ENCODE data around the gene PELI3.

PELI3 gene

DNA sequence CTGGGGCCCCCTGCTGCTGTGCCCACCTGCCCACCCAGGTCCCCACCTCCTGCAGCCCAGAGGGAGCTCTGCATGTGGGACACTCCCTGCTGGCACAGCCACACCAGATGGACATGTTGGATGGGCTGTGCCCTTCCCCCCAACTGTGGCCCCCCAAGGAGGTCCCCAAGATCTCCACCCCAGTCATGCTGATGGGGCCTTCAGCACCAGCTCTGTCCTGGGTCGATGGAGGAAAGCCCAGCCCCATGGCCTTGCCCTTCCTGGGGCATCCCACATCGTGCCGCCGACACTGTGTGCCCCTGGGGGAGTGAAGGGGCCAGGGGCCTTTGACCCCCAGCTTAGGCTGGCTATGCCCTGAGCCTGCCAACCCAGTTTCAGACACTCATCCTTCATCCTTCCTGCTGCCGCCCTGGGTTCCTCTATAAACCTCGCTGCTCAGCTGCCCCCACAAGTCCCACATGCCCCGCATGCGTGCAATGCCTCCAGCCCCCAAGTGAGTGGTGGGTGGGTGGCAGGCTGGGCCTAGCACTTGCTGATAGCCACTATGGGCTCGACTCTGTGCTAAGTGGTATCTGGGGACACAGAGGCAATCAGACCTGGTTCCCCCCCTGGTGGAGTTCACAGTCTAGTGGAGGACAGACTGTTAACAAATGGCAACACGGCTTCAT lies 9.6 kb downstream of the PELI3 start:
- H3K4me3 ChIP-seq (ENCODE audit: low read depth, low read length) = no peak overlapping the region
- DNase-seq (ENCODE audit: low read depth) = no peak
- TF ChIP-seq MYC (IDR thresholded peaks at IDR 0.05; ENCODE audit: low read depth, low read length) (no peak), POLR2A (IDR thresholded peaks at IDR 0.05; ENCODE audit: extremely low read depth, insufficient read length) (no peak)
- TF ChIP-seq, protein P1, sequence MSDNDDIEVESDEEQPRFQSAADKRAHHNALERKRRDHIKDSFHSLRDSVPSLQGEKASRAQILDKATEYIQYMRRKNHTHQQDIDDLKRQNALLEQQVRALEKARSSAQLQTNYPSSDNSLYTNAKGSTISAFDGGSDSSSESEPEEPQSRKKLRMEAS (IDR thresholded peaks at IDR 0.05; ENCODE audit: low read depth, low read length) = no peak
- TF ChIP-seq, protein P2, sequence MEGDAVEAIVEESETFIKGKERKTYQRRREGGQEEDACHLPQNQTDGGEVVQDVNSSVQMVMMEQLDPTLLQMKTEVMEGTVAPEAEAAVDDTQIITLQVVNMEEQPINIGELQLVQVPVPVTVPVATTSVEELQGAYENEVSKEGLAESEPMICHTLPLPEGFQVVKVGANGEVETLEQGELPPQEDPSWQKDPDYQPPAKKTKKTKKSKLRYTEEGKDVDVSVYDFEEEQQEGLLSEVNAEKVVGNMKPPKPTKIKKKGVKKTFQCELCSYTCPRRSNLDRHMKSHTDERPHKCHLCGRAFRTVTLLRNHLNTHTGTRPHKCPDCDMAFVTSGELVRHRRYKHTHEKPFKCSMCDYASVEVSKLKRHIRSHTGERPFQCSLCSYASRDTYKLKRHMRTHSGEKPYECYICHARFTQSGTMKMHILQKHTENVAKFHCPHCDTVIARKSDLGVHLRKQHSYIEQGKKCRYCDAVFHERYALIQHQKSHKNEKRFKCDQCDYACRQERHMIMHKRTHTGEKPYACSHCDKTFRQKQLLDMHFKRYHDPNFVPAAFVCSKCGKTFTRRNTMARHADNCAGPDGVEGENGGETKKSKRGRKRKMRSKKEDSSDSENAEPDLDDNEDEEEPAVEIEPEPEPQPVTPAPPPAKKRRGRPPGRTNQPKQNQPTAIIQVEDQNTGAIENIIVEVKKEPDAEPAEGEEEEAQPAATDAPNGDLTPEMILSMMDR (IDR thresholded peaks at IDR 0.05; ENCODE audit: low read depth, low read length) = no peak

DNA sequence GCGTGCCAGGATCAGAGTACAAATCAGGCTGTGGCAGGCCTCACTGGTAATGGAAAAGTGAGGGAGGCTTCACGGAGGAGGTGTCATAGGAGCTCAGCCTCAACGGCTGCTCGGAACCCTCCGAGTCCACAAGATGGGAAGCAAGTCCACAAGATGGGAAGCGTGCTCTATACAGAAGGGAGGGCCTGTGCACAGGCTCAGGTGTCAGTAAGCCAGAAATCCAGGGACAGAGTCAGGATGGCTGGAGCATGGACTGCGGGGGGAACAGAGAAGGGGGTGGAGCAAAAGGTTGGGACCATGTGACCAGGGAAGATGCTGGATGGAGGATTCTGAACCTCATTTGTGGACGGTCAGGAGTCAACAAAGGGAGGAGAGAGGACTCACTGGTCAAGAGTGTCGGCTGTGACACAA lies 10.1 kb downstream of the PELI3 start:
- no peak overlapping the region for H3K4me3 ChIP-seq (ENCODE audit: low read depth, low read length)
- TF ChIP-seq POLR2A (IDR thresholded peaks at IDR 0.05; ENCODE audit: extremely low read depth, insufficient read length) = no peak
- no peak for DNase-seq (ENCODE audit: low read depth)

DNA sequence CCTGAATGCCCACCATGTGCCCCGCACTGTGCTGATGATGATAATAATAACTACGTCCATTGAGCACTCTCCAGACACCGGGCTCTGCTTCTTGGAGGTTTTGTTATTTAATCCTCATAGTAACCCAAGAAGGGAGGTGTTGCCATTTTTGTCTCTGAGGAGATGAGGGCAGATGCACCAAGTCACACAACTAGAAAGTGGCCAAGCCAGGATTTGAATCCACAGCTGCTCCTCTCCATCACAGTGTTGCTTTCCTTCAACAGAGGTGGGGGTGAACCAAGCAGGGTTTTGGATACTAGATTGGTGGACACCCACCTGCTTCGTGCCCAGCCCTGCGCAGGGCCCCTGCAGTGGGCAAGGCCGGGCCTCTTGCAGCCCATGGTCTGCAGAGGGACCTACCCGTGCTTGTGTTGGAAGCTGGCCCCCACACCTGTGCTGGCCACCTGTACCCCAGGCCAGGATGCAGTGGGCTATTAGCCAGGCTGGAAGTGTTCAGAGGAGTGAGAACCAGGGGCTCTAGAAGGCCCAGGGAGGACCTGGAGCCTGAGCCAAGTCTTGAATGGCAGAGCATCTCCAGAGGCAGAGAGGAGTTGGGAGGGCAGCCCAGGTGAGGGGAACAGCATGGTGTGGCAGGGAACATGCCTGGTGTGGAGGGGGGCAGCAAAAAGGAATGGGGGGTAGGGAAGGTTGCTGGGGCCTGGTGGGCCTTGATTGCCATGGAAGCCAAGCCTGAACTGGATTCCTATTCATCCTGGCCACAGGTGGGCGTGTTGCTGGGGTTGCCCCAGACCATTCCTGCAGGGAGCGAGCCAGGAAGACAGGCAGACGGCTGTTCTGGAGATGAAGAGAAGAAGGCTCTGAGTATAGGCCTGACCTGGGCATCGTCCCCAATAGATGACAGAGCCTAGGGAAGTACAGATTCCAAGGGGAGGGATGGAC lies 10.8 kb downstream of the PELI3 start:
- DNase-seq (ENCODE audit: low read depth) = no peak
- TF ChIP-seq, protein P2 (IDR thresholded peaks at IDR 0.05; ENCODE audit: low read depth, low read length) = no peak
- no peak for TF ChIP-seq POLR2A (IDR thresholded peaks at IDR 0.05; ENCODE audit: extremely low read depth, insufficient read length)
- no peak for TF ChIP-seq MYC (IDR thresholded peaks at IDR 0.05; ENCODE audit: low read depth, low read length)
- TF ChIP-seq, protein P1 (IDR thresholded peaks at IDR 0.05; ENCODE audit: low read depth, low read length) = no peak
- no peak overlapping the region for H3K4me3 ChIP-seq (ENCODE audit: low read depth, low read length)

DNA sequence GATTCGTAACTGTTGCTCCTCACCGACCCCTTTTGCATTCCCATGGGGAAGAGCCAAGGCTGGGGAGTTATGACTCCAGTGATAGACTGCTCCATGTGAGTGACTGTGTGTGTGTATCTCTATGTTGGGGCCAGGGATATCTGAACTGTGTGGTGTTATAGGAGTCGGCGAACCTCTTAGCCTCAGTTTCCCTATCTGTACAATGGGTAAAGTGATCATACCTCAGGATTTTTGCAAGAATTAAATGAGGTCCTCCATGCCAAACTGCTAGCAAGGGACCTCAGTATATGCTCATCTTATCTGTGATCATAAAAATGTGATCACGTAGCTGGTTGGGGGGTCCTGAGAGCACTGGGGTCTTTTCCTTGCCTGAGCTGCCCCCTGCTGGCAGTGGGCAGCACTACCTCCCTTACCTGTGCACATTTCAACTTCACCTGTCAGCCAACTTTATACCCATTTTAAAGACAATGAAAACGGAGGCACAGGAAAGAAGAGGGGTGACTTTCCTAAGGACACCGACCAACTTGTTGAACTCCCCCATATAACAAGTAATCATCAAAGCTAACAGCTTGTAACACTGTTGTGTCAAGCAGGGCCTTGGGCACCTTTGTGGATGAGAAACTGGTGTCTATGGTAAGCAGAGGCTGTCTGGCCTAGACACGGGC lies 12.2 kb downstream of the PELI3 start:
- peak; percentile 65 for DNase-seq (ENCODE audit: low read depth)
- TF ChIP-seq, protein P1 (IDR thresholded peaks at IDR 0.05; ENCODE audit: low read depth, low read length) = 0 out of 2 replicates have a peak, but pooled peaks have one; percentile 28
- TF ChIP-seq MYC (IDR thresholded peaks at IDR 0.05; ENCODE audit: low read depth, low read length) (0 out of 2 replicates have a peak, but pooled peaks have one; percentile 18), POLR2A (IDR thresholded peaks at IDR 0.05; ENCODE audit: extremely low read depth, insufficient read length) (no peak)
- TF ChIP-seq, protein P2 (IDR thresholded peaks at IDR 0.05; ENCODE audit: low read depth, low read length) = peak; percentile 90
- H3K4me3 ChIP-seq (ENCODE audit: low read depth, low read length) = peak overlapping the region; percentile 92

DNA sequence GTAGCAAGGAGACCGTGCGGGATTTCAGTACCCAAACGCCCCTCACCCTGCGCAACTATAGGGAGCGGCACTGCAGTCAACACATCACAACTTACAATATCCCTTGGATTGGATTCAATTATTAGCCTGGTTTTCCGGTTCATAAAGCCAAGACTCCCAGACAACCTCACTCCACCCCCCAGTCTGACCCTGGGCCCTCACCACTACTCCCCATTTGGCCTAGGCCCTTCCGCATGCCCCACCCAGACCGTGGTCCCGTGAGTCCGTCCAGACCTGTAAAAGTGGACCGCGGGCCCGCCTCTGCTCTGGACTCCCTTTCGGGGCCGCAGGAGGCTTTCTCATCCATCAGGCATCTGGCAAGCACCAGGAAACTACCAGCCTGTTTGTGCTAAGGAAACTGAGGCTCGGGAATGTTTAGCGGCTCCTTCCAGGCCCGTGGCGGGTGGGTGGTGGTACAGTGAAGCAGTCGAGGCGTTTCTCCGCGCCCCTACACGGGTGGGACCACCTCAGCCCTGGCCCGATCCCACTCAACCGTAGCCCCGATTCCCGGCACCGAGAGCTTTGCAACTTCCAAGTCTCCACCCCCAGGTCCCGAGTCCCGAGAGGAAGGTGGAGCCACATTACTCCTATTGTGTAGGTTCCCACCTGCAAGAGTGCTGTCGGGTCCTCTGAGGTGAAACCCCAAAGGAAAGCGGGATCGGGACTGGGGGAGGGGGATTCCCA lies 12.8 kb downstream of the PELI3 start:
- DNase-seq (ENCODE audit: low read depth) = peak; percentile 59
- TF ChIP-seq, protein P1 (IDR thresholded peaks at IDR 0.05; ENCODE audit: low read depth, low read length) = no peak
- no peak for TF ChIP-seq POLR2A (IDR thresholded peaks at IDR 0.05; ENCODE audit: extremely low read depth, insufficient read length)
- TF ChIP-seq MYC (IDR thresholded peaks at IDR 0.05; ENCODE audit: low read depth, low read length) = no peak
- TF ChIP-seq, protein P2 (IDR thresholded peaks at IDR 0.05; ENCODE audit: low read depth, low read length) = no peak
- peak overlapping the region; percentile 92 for H3K4me3 ChIP-seq (ENCODE audit: low read depth, low read length)

Measured in NB4 (cell line).